NCI-H446 treated with DMSO at 0.1 percent for 48 hours (cell line): Measurements from ENCODE around the gene KRTAP4-11.
"Not testable (repeated sequence)": the region's sequence is repeated elsewhere in the genome, so short reads cannot be mapped to it uniquely, and the experiment has no call there.

Experiments
- DNase-seq: peaks from one replicate; lab custom pipeline; 2025; lab: John Stamatoyannopoulos, UW

KRTAP4-11 gene

DNA sequence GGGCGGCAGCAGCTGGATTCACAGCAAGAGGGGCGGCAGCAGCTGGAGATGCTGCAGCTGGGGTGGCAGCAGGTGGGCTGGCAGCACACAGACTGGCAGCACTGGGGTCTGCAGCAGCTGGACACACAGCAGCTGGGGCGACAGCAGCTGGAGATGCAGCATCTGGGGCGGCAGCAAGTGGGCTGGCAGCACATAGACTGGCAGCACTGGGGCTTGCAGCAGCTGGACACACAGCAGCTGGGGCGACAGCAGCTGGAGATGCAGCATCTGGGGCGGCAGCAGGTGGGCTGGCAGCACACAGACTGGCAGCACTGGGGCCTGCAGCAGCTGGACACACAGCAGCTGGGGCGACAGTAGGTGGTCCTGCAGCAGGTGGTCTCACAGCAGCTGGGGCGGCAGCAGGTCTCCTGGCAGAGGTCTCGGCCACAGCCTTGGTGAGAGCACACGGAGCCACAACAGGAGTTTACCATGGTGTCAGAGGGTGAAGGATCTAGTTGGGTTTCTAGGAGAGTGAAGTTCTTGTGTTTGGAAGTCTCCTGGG lies at the start of gene KRTAP4-11:
Gene KRTAP4-11 (minus strand): TSS at position 528 of the 541 bp plus-strand sequence. CDS start 58 bp downstream, at position 470.
- DNase-seq, result not testable (repeated sequence)

DNA sequence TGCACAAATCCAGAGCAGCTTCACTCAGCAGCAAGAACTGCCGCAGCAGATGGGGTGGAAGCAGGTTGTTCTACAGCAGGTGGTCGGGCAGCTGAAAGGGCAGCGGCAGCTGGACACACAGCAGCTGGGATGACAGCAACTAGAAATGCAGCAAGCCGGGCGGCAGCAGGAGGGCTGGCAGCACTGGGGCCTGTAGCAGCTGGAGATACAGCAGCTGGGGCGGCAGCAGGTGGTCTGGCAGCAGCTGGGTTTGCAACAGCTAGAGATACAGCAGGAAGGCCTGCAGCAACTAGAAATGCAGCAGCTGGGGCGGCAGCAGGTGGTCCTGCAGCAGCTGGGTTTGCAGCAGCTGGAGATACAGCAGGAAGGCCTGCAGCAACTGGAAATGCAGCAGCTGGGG lies 49.4 kb upstream of the KRTAP4-11 start:
- no peak for DNase-seq

DNA sequence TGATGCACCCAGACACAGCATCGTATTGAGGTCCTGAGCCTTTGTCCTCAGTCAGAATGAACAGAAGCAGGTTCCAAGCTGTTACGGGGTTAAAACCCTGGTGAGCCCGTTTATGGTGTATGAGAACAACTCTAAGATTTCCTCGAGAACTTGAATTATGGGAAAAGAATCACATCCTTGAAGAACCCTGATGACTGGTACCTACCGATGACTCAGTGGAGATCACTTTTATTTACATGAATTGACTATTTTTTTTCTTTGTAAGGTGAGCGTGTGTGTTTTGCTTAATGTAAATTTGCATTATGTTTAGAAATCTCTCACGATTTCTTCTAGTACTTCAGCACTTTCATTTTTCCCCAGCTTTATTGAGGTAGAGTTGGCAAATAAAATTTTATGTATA lies 45.7 kb upstream of the KRTAP4-11 start:
- no peak for DNase-seq

DNA sequence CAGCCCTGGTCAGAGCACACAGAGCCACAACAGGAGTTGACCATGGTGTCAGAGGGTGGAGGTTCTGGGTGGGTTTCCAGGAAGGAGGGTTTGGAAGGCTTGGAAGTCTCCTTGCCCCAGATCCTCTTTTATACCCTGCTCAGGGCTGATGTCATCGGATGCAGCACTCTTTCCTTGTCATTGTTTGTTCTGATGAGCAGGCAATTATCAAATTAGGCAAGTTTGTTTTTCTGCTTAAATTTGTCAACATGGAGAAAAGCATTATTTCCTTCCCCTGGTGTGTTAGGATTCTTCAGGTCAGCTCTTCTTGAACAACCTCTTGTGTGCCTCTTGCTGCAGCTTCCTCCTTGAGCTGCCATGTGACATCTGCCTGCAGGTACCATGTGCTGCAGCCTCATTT lies 42.5 kb upstream of the KRTAP4-11 start, which contains the start of gene KRTAP4-4:
Gene KRTAP4-4 (minus strand): TSS at position 101 of the 400 bp plus-strand sequence. CDS start 57 bp downstream, at position 44.
- no peak for DNase-seq

DNA sequence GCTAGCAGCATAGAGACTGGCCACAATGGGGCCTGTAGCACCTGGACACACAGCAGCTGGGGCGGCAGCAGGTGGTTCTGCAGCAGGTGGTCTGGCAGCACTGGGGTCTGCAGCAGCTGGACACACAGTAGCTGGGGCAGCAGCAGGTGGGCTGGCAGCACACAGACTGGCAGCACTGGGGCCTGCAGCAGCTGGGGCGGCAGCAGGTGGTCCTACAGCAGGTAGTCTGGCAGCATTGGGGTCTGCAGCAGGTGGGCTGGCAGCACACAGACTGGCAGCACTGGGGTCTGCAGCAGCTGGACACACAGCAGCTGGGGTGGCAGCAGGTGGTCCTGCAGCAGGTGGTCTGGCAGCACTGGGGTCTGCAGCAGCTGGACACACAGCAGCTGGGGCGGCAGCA lies 42.0 kb upstream of the KRTAP4-11 start:
- not testable (repeated sequence) for DNase-seq

DNA sequence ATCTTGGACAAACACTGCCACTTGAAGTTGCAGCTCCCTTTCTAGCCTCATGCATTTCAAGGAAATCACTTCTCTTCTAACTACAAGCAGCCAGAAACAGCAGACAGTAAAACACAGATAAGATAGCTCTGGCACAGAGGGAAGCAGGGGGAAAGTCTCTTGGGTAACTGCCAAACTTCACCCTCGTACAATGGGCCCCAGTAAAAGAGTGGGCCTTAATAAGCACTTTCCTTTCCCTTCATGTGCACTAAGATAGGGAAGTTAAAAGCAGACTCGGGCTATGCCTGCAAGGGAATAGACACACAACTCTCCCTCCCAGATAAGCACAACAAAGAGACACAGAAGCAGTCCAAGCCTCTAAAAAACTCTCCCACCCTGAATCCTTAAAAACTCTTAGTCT lies 35.7 kb upstream of the KRTAP4-11 start:
- no peak for DNase-seq

DNA sequence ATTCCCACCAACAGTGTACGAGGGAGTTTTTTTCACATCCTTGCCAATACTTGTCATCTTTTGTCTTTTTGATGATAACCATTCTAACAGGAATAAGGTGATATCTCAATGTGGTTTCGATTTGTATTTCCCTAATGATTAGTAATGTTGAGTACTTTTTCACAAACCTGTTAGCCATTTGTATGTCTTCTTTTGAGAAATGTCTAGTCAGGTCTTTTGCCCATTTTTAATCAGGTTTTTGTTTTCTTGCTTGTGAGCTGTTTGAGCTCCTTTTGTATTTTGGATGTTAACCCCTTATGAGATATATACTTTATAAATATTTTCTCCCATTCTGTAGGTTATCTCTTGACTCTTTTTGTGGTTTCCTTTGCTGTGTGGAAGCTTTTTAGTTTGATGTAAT lies 33.4 kb upstream of the KRTAP4-11 start:
- no peak for DNase-seq

DNA sequence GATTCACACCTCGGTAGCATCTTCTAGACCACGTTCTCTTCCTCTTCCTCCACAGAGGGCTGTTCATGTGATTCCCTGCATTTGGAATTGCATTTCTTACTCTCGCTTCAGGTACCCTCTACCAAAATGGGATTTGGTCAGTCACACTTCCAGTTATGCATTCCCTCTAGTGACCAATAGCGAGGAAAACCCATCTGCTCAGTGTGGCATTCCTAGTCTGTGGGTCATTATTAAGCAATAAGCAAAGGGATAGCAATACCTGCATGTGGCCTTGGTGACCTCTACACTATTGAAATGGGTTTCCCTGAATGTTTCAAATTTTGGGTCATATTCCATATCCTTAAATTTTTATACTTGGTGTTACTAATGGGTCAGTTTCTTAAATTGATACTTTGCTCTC lies 31.9 kb upstream of the KRTAP4-11 start:
- DNase-seq, result no peak

DNA sequence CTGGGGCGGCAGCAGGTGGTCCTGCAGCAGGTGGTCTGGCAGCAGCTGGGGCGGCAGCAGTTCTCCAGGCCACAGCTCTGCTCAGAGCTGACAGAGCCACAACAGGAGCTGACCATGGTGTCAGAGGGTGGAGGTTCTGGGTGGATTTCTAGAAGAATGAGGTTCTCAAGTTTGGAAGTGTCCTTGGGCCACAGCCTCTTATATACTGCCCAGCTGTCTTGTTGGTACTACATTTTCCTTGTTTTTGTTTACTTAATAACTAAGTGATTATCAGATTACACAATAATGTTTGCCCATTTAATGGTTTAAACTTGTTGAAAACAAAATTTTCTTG lies 31.4 kb upstream of the KRTAP4-11 start, which contains the start of gene KRTAP4-5:
Gene KRTAP4-5 (minus strand): TSS at position 174 of the 334 bp plus-strand sequence. CDS start 58 bp downstream, at position 116.
- DNase-seq, result no peak

DNA sequence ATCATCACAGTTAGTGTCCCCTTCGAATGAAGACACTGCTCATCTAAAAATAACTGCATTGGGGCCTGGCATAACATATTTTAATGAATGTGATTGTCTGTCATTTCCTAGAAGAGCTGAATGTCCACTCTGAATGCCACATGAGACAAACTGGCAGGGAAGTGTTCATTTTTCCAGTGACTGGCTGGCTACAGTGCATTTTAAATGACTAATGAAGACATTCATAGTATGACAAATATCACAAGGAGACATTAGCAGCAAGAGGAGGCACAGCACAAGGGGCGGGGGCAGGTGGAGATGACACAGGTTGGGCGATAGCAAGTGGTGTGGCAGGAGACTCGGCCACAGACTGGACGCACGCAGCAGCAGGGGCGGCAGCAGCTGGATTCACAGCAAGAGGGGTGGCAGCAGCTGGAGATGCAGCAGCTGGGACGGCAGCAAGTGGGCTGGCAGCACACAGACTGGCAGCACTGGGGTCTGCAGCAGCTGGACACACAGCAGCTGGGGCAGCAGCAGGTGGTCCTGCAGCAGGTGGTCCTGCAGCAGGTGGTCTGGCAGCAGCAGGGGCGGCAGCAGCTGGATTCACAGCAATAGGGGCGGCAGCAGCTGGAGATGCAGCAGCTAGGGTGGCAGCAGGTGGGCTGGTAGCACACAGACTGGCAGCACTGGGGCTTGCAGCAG lies 30.9 kb upstream of the KRTAP4-11 start:
- not testable (repeated sequence) for DNase-seq

DNA sequence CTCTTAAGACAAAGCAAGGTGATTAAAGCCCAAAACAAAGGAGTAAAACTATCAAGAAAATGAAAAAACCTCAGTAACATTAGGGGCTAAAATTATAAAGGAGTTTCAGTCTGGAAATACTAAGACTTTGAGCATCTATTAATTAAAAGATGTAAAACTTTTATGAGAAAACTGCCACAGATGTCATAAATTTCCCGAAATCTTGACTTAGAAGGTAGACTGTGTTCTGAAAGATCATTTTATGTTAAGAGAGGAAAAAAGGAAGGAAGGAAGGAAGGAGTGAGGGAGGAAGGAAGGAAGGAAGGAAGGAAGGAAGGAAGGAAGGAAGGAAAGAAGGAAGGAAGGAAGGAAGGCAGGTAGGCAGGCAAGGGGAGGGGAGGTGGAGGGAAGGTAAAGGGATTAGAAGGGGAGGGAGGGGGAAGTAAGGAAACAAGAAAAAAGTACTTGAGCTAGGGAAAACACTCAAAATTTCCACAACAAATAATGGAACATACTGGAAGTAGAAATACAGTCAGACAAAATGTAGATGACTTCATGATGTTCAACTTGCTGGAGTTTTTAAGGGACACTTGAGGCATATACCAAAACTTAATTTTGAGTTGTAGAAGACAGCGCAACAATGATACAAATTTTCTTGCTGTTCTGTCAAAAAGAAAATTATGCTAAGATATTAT lies 29.5 kb upstream of the KRTAP4-11 start:
- DNase-seq, result no peak

DNA sequence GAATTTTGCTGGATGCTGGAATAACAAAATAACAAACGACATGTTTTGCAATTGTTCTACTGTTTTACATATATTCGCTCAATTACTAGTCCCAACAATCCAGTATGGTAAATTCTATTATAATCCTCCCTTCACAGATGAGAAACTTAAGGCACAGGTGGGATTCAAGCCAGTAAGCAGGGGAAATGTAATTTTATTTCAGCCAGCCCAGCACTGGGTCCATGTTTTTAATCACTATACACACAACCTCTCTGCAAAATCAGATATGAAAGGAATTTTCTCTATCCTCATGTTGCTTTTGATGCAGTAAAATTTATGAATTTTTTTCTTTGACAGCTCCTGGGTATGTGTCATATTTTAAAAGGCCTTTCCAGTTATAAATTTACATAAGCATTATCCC lies 27.1 kb upstream of the KRTAP4-11 start:
- DNase-seq, result no peak

DNA sequence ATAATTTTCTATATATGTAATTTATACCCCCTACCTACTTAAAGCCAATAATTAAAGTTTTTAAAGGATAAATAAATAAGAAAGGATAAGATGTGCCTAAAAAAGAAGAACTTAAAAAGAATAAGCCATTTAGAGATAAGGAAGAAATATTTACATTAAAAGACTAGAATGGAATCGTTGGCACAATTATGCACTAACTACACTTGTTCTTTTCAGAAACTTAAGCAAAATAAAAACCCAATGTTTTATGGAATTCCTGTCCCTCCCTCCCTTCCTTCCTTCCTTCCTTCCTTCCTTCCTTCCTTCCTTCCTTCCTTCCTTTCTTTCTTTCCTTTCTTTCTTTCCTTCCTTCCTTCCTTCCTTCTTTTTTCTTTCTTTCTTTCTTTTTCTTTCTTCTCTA lies 26.7 kb upstream of the KRTAP4-11 start:
- DNase-seq, result no peak

DNA sequence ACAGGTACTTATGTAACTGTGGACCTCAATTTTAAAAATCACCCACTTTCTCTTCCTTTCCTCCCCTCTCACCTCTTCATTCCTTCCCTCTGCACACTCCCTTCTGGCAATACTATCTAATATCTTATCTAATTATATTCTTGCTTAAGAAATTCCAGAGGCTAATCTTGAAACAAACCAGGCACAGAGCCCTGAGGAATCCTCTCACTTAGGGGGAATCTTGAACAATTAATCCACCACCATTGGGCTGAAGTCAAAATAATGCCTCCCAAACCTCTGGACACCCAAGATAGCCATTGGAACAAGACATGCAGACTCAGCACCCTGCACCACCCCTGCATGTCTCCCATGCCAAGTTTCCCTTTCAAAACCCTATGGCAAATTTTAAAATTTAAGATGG lies 23.2 kb upstream of the KRTAP4-11 start:
- no peak for DNase-seq

DNA sequence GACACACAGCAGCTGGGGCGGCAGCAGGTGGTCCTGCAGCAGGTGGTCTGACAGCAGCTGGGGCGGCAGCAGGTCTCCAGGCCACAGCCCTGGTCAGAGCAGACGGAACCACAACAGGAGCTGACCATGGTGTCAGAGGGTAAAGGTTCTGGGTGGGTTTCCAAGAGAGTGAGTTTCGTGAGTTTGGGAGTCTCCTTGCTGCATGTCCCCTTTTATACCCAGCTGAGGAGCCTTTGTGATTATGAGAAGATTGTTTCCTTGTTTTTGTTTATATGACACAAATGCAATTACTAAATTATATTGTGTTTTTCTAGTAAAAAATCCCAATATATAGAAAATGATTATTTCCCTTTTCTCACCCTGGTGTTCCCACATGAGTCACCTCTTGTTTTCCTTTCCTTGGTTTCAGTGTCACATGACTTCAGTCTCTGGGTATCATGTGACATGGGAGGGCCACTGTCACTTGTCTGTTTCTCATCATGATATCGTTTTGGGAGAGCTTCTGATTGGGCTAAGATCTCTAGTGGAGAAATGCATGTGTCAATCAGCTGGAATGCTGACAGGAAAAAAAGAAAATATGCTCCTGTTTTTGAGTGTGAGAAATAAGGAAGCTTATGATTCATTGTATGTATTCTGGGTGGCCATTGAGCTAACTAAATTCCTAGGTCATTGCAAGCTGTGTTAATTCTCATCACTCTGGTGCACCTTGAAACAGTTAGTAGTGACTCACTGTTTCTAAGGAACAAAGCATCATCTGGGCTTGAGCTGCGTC lies 22.4 kb upstream of the KRTAP4-11 start, which contains the start of gene KRTAP4-6:
Gene KRTAP4-6 (minus strand): TSS at position 185 of the 772 bp plus-strand sequence. CDS start 57 bp downstream, at position 128.
- no peak for DNase-seq

DNA sequence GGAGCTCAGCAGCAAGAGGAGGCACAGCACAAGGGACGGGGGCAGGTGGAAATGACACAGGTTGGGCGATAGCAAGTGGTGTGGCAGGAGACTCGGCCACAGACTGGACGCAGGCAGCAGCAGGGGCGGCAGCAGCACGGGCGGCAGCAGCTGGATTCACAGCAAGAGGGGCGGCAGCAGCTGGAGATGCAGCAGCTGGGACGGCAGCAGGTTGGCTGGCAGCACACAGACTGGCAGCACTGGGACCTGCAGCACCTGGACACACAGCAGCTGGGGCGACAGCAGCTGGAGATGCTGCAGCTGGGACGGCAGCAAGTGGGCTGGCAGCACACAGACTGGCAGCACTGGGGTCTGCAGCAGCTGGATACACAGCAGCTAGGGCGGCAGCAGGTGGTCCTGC lies 21.7 kb upstream of the KRTAP4-11 start:
- not testable (repeated sequence) for DNase-seq

DNA sequence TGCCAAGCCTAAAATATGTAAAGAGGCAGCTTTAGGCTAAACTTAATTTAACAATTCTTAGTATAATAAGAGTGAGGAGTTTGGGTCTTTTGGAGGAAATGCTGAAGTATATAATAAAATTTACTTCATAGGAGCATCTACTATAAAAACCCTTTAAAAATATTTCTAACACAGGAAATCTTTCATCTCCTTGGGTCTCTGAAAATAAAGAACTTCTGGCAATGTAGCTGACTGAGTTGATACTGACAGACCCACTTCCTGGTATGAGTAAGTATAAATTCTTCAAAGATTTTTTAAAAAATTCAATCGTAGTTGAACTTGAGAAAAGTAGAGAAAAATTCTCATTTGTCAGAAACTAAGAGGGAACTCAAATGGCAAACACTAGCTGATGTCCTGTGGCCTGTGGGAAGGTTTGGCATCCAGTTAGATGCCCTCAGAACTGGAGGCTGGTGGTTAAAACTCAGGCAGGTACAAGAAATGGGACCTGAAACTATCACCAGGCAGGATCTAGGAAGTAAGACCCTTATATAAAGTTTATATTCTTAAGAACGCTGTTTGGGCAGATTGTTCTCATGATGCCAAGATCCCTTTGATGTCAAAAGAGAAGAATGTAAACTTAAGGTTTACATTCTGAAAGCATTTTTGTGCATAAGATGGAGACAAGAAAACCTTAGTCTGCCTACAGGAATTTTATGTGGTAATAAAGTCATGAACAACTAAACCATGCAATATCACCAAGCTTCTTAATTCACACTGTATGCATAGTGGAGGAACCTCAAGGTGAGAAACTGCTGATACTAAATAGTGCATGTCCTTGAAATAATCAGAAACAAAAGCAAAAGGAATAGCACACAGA lies 15.9 kb upstream of the KRTAP4-11 start:
- no peak for DNase-seq

DNA sequence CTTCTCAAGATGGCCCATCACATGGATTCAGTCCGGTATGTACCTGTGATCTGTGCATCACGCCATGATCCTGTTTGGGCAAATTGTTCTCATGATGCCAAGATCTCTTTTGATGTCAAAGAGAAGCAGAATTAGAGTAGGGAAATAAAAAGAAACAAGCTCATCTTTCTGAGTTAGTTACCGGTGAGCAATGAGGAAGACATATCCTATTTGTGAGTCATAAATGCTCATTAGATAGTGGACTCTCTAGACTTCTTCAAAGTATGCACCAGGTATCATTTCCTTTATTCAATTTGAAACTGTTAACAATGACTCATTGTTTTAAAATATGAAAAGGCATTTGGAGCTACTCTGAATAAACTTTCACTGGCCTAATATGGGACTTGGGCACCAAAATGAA lies 13.8 kb upstream of the KRTAP4-11 start:
- no peak for DNase-seq

DNA sequence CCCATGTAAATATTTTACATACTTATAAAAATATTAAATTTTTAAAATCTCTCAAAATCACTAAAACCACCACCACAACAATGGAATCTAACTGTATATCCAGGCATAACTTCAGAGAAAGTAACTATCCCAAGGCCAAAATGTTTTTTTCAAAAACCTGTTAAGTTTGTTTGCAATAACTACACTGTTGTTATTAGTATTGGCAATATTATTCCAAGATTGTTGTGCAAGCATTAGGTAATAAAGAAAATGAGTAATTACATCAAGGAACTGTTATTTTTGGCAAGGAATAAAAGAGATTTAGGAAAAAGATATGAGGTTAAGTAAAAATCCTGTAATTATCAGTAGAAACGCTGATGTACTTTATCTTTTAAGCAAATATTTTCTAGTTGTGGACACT lies 9.2 kb upstream of the KRTAP4-11 start:
- no peak for DNase-seq

DNA sequence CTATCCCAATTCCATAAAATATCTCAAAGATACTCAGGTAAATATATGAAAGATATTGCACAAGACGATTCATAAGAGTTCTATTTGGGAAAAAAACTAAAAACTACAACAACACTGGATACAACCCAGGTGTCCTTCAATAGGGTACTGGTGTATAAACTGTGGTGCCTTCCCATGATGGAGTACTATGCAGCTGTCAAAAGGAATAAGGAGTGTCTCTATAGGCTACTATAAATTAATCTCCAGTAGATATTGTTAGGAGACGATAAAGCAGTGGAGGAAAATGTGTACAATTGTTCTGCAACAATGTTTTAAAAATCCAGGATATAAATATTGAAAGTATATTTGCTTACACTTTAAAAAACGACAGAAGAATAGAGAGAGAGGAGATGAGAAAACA lies 8.2 kb upstream of the KRTAP4-11 start:
- DNase-seq, result no peak

DNA sequence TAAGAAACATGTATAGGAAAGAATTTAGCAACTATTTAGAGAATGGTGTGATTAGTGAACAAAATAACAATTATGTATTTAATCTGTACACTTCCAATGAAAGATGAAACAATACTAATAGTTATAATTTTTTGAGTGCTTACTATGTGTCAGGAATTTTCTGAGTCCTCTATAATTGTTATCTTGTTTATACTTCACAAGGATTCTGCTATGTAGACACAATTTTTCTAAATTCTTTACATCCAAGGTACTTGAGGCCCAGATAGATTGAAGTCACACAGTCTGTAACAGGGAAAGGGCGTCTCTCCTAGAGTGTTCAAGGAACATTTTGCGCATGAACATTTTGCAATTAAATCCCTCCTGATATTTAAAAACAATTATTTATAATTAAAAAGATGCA lies 6.9 kb upstream of the KRTAP4-11 start:
- no peak for DNase-seq
